CD1c-positive myeloid dendritic cell (primary cell): ENCODE measurements around the gene NFX1.
"Not testable (repeated sequence)": the region's sequence is repeated elsewhere in the genome, so short reads cannot be mapped to it uniquely, and the experiment has no call there.

Experiments used
- DNase-seq: peaks from one replicate; pipeline ENCODE4 v3.0.0-alpha.2; 2016; ENCODE audit errors: extremely low spot score

Gene NFX1

GRCh38 chr9:33388110-33388994, 98.0 kb downstream of the NFX1 start:
- no peak for DNase-seq

- DNase-seq: peak; percentile 33
Measured at GRCh38 chr9:33391111-33391771, 100.9 kb downstream of the NFX1 start.

GRCh38 chr9:33392591-33393021, 102.3 kb downstream of the NFX1 start:
- DNase-seq: not testable (repeated sequence)

- DNase-seq: no peak
Measured at GRCh38 chr9:33393581-33393980, 103.3 kb downstream of the NFX1 start.

GRCh38 chr9:33393986-33394385, 103.7 kb downstream of the NFX1 start:
- DNase-seq: not testable (repeated sequence)

GRCh38 chr9:33395159-33395879, 105.0 kb downstream of the NFX1 start:
- DNase-seq: not testable (repeated sequence)

GRCh38 chr9:33397801-33398200, 107.5 kb downstream of the NFX1 start:
- DNase-seq: not testable (repeated sequence)

GRCh38 chr9:33399047-33399446, 108.7 kb downstream of the NFX1 start:
- not testable (repeated sequence) for DNase-seq

GRCh38 chr9:33401809-33402208, 111.5 kb downstream of the NFX1 start:
- not testable (repeated sequence) for DNase-seq

- DNase-seq: not testable (repeated sequence)
Measured at GRCh38 chr9:33402371-33402770, 112.1 kb downstream of the NFX1 start, which contains the start of gene AQP7. Gene AQP7 (minus strand): TSS chr9:33402568. CDS start chr9:33401262, 1,306 bp downstream.

GRCh38 chr9:33403941-33404787, 113.8 kb downstream of the NFX1 start:
- DNase-seq: no peak

GRCh38 chr9:33404788-33405362, 114.6 kb downstream of the NFX1 start:
- peak; percentile 35 for DNase-seq

- DNase-seq: no peak
Measured at GRCh38 chr9:33407061-33407460, 116.7 kb downstream of the NFX1 start.

- DNase-seq: no peak
Measured at GRCh38 chr9:33408087-33408486, 117.8 kb downstream of the NFX1 start.

GRCh38 chr9:33414268-33414667, 124.0 kb downstream of the NFX1 start:
- DNase-seq: no peak

- DNase-seq: no peak
Measured at GRCh38 chr9:33414889-33415500, 124.7 kb downstream of the NFX1 start.

GRCh38 chr9:33415501-33416038, 125.3 kb downstream of the NFX1 start:
- peak; percentile 70 for DNase-seq

GRCh38 chr9:33416996-33417395, 126.7 kb downstream of the NFX1 start:
- no peak for DNase-seq

- DNase-seq: no peak
Measured at GRCh38 chr9:33418090-33418489, 127.8 kb downstream of the NFX1 start.

GRCh38 chr9:33419708-33420303, 129.5 kb downstream of the NFX1 start:
- no peak for DNase-seq
